Epithelial cell of esophagus (primary cell): Measurements from ENCODE around the gene PCDH8.
A peak's percentile ranks its signal among the peaks of the same experiment; 100 is the strongest.
"Not testable (repeated sequence)": the region's sequence is repeated elsewhere in the genome, so short reads cannot be mapped to it uniquely, and the experiment has no call there.

Experiments used
- DNase-seq: peaks from one replicate; pipeline ENCODE4 v3.0.0; 2010; ENCODE audit warnings: low read depth
- H3K4me3 ChIP-seq: 2 replicates; pipeline ENCODE4 v1.5.1; 2011; ENCODE audit warnings: mild to moderate bottlenecking, low read length, control low read depth
- CTCF ChIP-seq: IDR thresholded peaks from 2 replicates; pipeline ENCODE4 v1.5.1; 2011; ENCODE audit warnings: low read depth, mild to moderate bottlenecking, low read length, control low read depth, inconsistent platforms; ENCODE audit not compliant: insufficient read depth; ENCODE audit errors: missing control alignments

PCDH8 gene

GRCh38 chr13:52837850-52838249, 10.6 kb downstream of the PCDH8 start:
- H3K4me3 ChIP-seq, result no peak overlapping the region
- no peak for TF ChIP-seq CTCF
- no peak for DNase-seq

- TF ChIP-seq CTCF, result no peak
- no peak overlapping the region for H3K4me3 ChIP-seq
- DNase-seq, result no peak
Measured at GRCh38 chr13:52835071-52835839, 13.2 kb downstream of the PCDH8 start.

- no peak for TF ChIP-seq CTCF
- no peak overlapping the region for H3K4me3 ChIP-seq
- no peak for DNase-seq
Measured at GRCh38 chr13:52833296-52833875, 15.1 kb downstream of the PCDH8 start.

- TF ChIP-seq CTCF, result no peak
- no peak for DNase-seq
- no peak overlapping the region for H3K4me3 ChIP-seq
Measured at GRCh38 chr13:52832313-52832712, 16.1 kb downstream of the PCDH8 start.

- no peak overlapping the region for H3K4me3 ChIP-seq
- no peak for TF ChIP-seq CTCF
- DNase-seq, result peak; percentile 40
Measured at GRCh38 chr13:52830946-52831345, 17.5 kb downstream of the PCDH8 start.

GRCh38 chr13:52827839-52828238, 20.6 kb downstream of the PCDH8 start:
- no peak overlapping the region for H3K4me3 ChIP-seq
- DNase-seq, result no peak
- no peak for TF ChIP-seq CTCF

GRCh38 chr13:52817886-52818285, 30.6 kb downstream of the PCDH8 start:
- DNase-seq, result not testable (repeated sequence)

More at GRCh38 chr13:52817886-52818285, 30.6 kb downstream of the PCDH8 start:
- H3K4me3 ChIP-seq, result not testable (repeated sequence)
